Ascending aorta (tissue), 2 donors: Measurements from ENCODE around the gene ANKRD10. TPM values are rescaled to one million over a fixed set of nuclear protein-coding genes. Genes with fewer than 3 reads are reported as not detected.

Experiments
- DNase-seq, 2 donors: peaks; one replicate each; pipeline ENCODE4 v3.0.0-alpha.2; 2019; ENCODE audit warnings: low spot score in 2 of 2
- H3K27ac ChIP-seq, 2 donors: fragments of 200-600 bp; sonication (generic); one replicate each; pipeline ENCODE4 v1.5.1; 2016 to 2017; ENCODE audit warnings: mild to moderate bottlenecking in 1 of 2
- H3K27me3 ChIP-seq: fragments of 200-600 bp; sonication (generic); one replicate; pipeline ENCODE4 v1.5.1; 2017
- H3K36me3 ChIP-seq, 2 donors: fragments of 200-600 bp; sonication (generic); one replicate each; pipeline ENCODE4 v1.5.1; 2016
- H3K4me1 ChIP-seq, 2 donors: fragments of 200-600 bp; sonication (generic); one replicate each; pipeline ENCODE4 v1.5.1; 2016 to 2017; ENCODE audit warnings: mild to moderate bottlenecking in 1 of 2
- H3K4me3 ChIP-seq, 2 donors: fragments of 200-600 bp; sonication (generic); one replicate each; pipeline ENCODE4 v1.5.1; 2016 to 2017; ENCODE audit warnings: mild to moderate bottlenecking in 1 of 2
- H3K9me3 ChIP-seq, 2 donors: fragments of 200-600 bp; sonication (generic); one replicate each; pipeline ENCODE4 v1.5.1; 2016
- CTCF ChIP-seq, 3 experiments: fragments of 200-600 bp in 2 of 3; fragments of 450-650 bp in 1 of 3; sonication (generic) in 2 of 3; IDR thresholded peaks; one replicate each; pipeline ENCODE4 v1.5.1; 2016 to 2019; ENCODE audit warnings: antibody characterized with exemption in 3 of 3, mild to moderate bottlenecking in 1 of 3, moderate library complexity in 1 of 3
- intact Hi-C: fragments of 100-400 bp; cut with DNase I; formaldehyde crosslinking; loops from one replicate; pipeline ENCODE4 v1.15.1; 2023
- total RNA-seq: library from RNA; depleted of rRNA; stranded (reverse); fragments of >200 nt; gene quantifications from one replicate; pipeline ENCODE4 v1.1.0, GENCODE V29; 2016

ANKRD10 gene
- total RNA-seq, 1 donor from 2014 or later = 100 TPM

- no peak for DNase-seq
Observed at GRCh38 chr13:110925023-110925612, 10.2 kb upstream of the ANKRD10 start.

DNA sequence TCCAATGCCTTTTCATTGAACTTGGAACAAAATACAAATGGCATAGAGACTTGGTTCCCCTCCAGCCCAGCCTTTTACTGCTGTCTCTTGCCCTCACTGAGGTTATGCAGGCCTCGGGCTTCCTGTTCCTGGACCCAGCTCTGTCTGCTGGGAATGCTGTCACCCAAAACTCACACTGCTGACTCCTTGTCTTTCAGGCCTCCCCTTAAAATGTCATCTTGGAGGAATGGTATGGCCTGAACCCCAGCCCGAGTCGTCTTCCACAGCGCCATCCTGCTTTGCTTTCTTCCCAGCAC is 9.7 kb upstream of the ANKRD10 start:
- no peak for TF ChIP-seq CTCF (IDR thresholded peaks at IDR 0.05)
- no peak for DNase-seq
- no peaks in the 10 kb centered on the region for H3K4me1 ChIP-seq
- H3K27ac ChIP-seq = no peak overlapping the region
- H3K36me3 ChIP-seq = no peaks in the 10 kb centered on the region
- intact Hi-C loops = no loop called here
- H3K27me3 ChIP-seq = no peaks in the 10 kb centered on the region
- no peaks in the 10 kb centered on the region for H3K9me3 ChIP-seq
- H3K4me3 ChIP-seq = no peak overlapping the region

More at GRCh38 chr13:110925023-110925612, 10.2 kb upstream of the ANKRD10 start:
- Histone ChIP-seq H3K27ac (no peak overlapping the region), H3K4me1 (no peaks in the 10 kb centered on the region), H3K36me3 (no peaks in the 10 kb centered on the region), H3K9me3 (no peaks in the 10 kb centered on the region), H3K4me3 (no peak overlapping the region), H3K27me3 (no peaks in the 10 kb centered on the region)
- TF ChIP-seq CTCF (IDR thresholded peaks at IDR 0.05) = no peak
- intact Hi-C loops = no loop called here

DNA sequence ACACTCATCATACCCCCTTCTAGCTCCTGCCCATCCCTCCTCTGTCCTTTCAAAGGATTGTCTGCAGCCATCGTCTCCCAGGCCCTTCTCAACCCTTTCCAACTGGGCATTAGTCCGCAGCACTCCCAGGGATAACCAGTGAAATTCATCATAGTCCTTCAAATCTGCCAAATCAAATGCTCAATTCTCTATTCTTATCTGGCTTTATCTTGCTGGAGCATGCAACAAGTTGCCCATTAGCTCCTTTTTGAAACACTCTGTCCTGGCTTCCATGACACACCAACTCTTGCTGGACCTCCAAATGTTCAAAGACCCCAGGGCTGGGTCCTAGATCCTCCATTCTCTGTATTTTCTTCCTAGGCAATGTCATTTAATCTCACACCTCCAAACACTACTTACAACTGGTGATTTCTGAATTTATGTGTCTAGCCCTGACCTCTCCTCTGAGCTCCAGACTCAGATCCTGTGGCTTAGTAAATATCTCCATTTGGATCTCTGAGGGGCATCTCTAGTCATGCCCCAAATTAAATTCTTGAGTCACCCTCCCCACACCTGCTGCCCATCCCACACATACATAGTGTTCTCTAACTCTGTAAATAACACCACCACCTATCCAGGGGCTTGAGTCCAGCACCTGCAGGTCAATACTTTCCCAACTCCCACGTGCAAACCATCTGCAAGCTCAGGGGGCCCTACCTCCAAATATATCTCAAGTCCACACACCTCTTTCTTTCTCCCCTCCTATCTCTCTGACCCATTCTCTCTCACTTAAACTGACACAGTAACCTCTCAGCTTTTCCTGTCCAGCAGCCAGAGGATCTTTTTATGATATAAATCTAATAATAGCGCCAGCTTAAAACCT is 9.1 kb upstream of the ANKRD10 start:
- no peak for TF ChIP-seq CTCF (IDR thresholded peaks at IDR 0.05)
- H3K4me1 ChIP-seq = no peaks in the 10 kb centered on the region
- intact Hi-C loops = no loop called here
- DNase-seq = no peak
- H3K27ac ChIP-seq = no peak overlapping the region
- H3K27me3 ChIP-seq = no peaks in the 10 kb centered on the region
- H3K36me3 ChIP-seq = no peaks in the 10 kb centered on the region
- no peak overlapping the region for H3K4me3 ChIP-seq
- no peaks in the 10 kb centered on the region for H3K9me3 ChIP-seq

- no peak for TF ChIP-seq CTCF (IDR thresholded peaks at IDR 0.05)
- Histone ChIP-seq H3K9me3 (no peaks in the 10 kb centered on the region), H3K36me3 (no peaks in the 10 kb centered on the region), H3K4me3 (no peak overlapping the region), H3K4me1 (no peaks in the 10 kb centered on the region), H3K27me3 (no peaks in the 10 kb centered on the region), H3K27ac (no peak overlapping the region)
- no peak for DNase-seq
- intact Hi-C loops = no loop called here
Observed at GRCh38 chr13:110923086-110923485, 8.2 kb upstream of the ANKRD10 start.

GRCh38 chr13:110922506-110922905 is 7.6 kb upstream of the ANKRD10 start:
- H3K36me3 ChIP-seq = no peaks in the 10 kb centered on the region
- no peak for DNase-seq
- no peak overlapping the region for H3K27ac ChIP-seq
- H3K27me3 ChIP-seq = no peaks in the 10 kb centered on the region
- H3K9me3 ChIP-seq = no peaks in the 10 kb centered on the region
- H3K4me3 ChIP-seq = no peak overlapping the region
- intact Hi-C loops = no loop called here
- H3K4me1 ChIP-seq = no peaks in the 10 kb centered on the region
- no peak for TF ChIP-seq CTCF (IDR thresholded peaks at IDR 0.05)
